GM21381 (cell line): ENCODE measurements around the gene HIVEP3.
A peak's percentile ranks its signal among the peaks of the same experiment; 100 is the strongest.
"Not testable (repeated sequence)": the region's sequence is repeated elsewhere in the genome, so short reads cannot be mapped to it uniquely, and the experiment has no call there.

Source experiments
- ATAC-seq: cut with Tn5 transposase; IDR thresholded peaks from one replicate; pipeline ENCODE4 v1.9.1; 2021; ENCODE audit warnings: mild to moderate bottlenecking, moderate library complexity; ENCODE audit not compliant: unreplicated experiment

The HIVEP3 gene

DNA sequence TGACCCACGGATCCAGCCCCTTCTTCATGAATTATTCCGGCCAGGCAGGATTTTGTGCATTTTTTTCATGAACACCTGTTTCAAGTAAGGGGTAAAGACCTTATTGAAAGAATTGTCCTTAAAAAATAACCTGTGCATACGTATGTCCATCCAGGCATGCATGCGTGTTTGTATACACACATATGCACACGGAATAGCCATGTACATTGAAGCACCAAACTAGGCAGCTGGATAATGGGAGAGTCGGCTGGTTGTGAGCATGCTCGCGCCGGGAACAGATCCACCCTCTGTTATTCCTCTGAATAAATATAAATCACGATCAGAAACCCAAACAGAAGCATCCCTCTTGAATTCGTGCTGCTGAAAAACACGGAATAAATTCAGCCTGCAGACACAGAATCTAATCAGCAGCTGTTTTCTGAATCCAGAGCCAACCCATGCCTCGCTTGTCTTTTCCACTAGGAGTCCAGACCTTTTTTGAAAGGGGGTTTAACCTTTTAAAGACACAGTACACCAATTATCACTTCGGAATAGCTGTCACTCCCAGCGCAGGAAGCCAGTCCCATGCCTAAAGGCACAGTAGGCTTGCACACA is at the start of gene HIVEP3:
HIVEP3 (minus strand) TSS at position 473 of the 594 bp plus-strand sequence.
- no peak for ATAC-seq

DNA sequence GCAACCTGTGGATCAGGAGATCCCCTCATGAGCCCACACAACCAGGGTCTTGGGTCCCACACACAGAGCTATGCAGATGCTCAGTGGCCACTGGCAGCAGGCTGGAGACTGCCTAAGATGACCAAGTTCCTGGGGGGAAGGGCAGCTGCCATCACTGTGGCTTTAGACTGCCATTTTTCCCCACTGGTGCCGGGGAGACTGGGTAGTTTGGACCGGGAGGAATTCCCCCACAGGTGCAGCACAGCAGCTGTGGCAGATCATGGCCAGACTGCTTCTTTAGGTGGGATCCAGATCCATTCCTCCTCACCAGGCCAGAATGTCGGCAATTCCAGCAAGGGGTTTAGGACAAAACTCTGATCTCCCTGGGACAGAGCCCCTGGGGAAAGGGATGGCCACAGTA is 45.7 kb upstream of the HIVEP3 start:
- no peak for ATAC-seq

DNA sequence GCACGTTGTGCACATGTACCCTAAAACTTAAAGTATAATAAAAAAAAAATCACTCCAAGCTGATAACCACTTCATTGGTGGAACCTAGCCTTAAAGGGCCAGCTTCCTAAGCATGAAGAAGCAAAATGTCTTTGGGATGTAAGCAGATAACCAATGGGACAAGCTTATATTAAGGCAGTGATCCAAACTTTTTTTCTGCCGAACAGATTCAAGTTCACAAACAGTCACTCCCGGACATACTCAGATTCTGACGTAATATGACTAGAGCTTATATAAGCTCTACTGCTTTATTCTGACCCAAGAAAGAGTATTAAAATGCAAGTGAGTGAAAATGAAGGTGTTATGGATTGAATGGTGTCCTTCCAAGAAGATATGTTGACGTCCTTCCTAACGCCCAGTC is 44.9 kb upstream of the HIVEP3 start:
- ATAC-seq = no peak

DNA sequence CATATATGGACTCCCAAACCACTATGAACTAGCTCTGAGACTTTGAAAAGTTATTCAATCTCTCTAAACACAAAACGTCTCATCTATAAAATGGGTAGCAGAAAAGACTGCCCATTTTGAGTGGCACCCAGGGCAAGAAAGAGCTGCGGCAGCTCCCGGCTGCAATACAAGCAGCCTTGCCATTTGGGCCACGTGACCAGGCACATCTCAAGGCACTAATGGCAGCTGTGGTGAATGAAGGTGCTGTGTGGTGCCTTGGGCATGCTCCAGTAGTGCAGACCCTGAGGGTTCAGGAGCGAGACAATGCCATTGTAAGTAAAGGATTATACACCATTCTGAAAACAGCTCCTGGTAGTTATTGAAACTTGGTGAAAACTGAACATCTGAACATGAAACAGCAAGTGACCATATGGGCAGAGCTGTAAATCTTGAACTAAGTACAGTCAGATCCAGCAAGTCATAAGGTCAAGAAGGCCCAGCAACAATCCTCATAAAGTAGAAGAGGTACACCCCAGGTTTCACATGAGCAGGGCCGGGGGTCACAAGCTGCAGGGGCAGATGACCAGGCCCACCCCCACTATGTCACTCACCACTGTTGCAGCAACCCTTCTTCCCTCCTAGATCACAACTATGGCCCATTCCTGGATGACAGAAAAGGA is 39.4 kb upstream of the HIVEP3 start:
- ATAC-seq = no peak

DNA sequence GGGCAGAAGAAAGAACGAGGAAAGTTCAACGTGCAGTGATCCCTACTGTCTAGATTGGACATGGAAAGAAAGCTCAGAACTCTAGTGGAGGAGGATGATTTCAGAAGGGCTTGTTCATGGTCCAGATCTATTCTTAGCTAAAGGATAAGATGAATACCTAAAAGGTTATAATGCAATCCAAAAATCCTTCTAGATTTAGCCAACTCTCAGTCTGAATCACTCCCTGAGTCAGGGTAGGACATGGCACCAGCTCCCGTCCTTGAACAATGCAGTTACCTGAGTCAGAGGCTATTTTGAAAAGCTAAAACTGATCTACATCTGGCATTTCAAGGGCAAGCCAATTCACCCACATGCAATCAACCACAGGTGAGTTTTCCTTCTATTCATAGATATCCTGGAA is 38.8 kb upstream of the HIVEP3 start:
- no peak for ATAC-seq

DNA sequence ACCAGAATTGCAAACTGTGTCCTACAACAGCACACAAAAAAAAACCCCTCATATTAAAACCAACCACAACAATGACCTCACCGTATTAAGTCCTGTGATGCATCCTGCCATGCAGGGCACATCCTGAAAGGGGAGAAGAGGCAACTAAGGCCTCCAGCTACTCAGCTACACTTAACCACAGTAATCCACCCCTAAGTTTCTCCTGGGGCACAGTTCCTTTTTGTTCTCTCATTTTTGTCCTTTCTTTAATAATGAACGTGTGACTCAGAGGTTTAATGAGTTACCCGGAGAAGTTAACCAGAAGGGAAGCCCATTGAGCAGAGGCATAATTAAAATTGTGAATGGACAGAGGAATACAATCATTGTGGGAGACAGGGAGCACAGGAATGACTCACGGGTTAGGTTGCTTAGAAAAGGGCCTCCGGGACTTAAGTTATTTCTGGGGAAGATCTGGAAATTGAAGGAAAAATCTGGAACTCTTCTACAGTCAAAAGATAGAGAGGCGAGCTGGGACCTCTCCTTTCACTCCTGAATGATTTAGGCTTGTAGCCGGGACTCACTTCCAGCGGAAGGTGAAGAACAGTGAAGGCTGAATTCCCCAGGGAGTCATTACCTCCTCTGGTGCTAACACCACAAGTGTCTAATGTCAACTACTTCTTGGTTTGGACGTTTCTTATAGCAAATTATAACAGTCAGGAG is 36.9 kb upstream of the HIVEP3 start:
- peak; percentile 75 for ATAC-seq

DNA sequence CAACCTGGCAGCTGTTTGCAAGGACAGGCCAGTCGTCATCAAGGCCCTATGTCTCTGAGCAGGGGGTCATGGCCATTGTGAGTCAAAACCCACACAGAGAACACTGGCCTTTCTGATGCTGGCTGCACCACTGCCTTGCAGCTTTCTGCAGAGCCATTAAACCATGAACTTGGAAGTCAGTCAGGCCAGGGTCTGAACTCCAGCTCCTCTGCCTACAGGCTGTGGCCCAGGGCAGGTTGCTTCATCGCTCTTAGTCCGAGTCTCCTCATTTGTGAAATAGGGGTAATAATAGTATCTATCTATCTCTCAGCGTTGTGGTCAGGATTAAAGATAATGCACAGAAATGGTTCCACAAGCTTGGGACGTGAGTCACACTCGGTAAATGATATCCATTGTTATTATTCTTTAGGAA is 35.8 kb upstream of the HIVEP3 start:
- ATAC-seq = no peak

DNA sequence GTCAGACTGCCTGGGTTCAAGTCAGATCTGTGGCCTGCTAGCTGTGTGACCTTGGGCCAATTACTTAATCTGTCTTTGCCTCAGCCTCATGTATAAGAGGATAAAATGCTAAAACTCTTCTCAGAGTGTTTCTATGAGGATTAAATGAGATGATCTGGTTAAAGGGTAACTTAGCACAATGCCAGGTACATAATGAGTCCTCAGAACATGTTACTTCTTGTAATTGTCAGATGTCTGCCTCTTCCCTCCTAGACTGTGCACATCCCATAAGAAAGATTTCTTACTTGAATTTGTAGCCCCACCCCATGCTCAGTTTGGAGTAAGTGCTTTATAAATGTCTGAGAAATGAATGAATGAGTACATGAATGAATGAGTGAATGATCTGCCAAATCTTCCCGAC is 34.6 kb upstream of the HIVEP3 start:
- ATAC-seq = no peak

DNA sequence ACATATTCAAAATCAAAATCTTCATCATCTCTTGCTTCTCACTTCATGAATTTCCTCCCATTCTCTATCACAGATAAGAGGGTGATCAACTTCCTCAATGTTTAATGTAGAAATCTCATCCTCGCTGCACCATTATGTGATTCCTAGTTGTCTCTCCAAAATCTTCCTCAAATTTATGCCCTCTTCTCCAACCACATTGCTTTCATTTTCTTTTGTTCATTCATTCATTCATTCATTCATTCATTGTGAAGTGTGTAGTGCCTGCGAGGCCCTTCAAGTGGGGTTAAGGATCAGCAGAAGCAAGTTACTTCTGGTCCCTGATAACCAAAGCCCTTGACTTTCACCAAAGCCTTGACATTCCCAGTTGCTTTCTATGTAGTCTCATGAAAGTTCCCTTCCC is 33.5 kb upstream of the HIVEP3 start:
- no peak for ATAC-seq

DNA sequence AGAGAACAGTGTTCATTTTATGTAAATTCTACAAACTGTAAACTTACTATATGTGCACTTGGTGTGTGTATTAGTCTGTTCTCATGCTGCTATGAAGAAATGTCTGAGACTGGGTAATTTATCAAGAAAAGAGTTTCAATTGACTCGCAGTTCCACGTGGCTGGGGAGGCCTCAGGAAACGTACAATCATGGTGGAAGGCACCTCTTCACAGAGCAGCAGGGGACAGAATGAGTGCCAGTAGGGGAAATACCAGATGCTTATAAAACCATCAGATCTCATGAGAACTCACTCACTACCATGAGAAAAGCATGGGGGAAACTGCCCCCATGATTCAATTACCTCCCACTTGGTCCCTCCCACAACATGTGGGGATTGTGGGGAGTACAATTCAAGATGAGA is 32.8 kb upstream of the HIVEP3 start:
- not testable (repeated sequence) for ATAC-seq

DNA sequence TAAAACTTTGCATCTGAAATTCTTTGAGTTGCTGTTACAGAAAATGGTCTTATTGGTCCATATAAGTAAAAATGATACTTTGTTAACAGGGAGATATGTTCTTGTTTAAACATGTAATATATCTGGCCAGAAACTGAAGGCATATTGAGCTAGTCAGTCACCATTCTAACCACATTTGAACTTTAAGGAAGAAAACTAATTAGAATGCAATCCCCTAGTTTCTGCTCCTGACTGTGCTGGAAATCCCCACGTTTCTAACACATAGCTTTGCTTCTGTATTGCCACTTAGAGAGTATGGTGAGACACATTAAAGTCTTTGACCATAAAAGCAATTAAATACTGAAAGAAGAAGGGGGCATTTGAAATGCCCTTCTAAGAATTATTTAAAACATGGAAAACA is 32.1 kb upstream of the HIVEP3 start:
- no peak for ATAC-seq

DNA sequence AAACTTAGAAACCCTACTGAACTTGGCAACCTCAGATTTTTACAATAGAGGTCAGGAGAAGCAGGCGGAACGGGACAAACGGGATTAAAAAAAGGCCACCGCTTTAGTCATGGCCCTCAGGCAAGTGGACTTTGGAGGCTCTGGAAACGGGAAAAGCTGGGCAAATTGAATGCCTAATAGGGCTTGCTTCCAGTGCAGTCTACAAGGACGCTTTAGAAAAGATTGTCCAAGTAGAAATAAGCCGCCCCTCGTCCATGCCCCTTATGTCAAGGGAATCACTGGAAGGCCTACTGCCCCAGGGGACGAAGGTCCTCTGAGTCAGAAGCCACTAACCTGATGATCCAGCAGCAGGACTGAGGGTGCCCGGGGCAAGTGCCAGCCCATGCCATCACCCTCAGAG is 27.2 kb upstream of the HIVEP3 start:
- not testable (repeated sequence) for ATAC-seq

DNA sequence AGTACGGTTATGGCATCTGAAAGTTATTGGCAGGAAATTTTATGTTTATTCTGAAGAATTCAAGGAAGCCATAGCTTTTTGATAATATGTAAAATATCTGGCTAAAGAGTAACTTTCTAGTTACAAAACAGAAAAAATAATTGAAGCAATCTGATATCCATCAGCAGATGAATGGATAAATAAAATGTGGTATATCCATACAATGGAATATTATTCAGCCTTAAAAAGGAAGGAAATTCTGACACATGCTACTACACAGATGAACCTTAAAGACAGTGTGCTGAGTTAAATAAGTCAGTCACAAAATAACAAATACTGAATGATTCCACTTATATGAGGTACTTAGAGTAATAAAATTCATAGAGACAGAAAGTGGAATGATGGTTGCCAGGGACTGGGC is 25.0 kb upstream of the HIVEP3 start:
- ATAC-seq = no peak

DNA sequence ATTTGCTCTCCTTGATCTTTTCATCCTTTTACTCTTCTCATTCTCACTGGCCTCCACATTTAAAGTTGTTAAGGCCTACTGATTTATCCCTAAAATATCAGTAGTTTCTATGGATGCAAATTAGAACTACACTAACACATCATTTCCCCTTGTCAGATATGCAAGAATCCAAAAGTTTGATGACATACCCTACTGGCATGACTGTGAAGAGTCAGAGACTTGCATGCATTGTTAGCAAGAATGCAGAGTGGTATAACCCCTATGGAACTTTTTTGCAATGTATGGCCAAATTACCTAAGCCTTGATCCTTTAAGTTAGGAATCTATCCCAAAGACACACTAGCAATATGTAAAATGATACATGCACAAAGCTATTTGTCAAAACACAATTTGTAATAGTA is 23.6 kb upstream of the HIVEP3 start:
- no peak for ATAC-seq

DNA sequence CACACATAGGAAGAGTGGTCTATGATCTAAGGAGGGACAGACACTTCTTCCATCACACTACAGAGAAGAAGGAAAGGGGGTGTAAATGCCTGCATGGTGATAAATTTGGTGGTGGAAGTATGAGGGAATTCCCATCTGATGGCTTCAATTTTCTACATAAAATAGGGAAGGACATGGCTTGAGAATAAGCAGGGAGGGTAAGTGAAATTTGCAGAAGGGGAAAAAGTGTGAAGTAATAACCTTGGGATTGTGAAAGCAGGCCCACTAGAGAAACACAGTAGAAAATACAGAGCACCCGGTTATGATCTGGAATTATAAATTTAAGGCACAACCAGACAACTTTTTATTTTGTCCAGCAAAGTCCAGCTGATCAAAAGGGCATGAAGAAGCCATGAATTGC is 22.7 kb upstream of the HIVEP3 start:
- no peak for ATAC-seq

DNA sequence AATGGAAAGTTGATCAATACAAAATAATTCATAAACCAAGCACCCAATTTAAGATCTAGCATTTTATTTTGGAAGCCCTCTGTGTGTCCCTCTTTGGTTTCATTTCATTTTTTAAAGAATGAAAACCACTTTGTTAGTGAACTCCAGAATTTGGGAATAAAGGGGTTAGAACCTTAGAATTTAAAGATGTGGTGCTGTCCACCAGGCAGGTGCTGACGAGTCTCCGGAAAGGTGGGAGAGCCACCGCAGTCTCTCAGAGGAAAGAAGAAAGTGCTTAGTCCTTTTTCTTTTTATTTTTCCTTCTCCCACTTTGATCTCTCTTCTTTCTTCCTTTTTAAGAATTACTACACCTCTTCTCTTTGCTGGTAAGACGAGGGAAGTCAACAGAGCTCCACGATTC is 20.5 kb upstream of the HIVEP3 start:
- ATAC-seq = no peak

DNA sequence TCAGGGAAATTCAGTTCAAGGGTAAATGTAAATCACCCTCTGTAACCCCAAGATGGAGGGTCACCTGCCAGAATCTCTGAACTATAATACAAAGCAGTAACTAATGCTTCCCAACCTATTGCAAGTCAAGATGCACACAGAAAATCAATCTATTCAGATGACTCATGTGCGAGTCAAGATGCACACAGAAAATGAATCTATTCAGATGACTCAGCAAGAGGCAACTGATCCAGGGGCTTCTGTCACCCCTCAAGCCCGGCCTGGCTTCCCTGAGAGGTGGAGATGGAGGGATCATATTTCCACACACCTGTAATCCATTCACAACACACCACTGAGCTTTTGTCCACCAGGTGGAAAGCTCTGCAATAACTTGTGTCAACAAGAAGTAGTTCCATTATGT is 17.4 kb upstream of the HIVEP3 start:
- no peak for ATAC-seq

DNA sequence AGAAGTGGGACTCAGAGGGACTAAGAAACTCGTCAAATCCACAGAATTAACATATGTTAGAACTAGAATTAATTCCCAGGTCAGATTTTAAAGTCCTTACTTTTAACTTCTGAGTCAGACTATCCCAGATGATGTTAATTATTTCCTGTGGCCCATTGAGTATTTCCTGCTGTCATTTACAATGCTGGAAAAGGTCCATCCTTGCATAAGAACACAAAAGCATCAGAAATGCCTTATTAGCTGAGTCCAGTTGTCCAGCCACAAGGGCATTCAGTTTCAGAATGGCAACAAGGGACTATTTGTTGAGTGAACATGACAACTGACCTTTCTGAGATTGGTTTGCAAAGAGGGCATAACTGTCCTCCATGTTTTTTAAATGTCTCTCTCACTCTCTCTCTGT is 16.5 kb upstream of the HIVEP3 start:
- no peak for ATAC-seq

DNA sequence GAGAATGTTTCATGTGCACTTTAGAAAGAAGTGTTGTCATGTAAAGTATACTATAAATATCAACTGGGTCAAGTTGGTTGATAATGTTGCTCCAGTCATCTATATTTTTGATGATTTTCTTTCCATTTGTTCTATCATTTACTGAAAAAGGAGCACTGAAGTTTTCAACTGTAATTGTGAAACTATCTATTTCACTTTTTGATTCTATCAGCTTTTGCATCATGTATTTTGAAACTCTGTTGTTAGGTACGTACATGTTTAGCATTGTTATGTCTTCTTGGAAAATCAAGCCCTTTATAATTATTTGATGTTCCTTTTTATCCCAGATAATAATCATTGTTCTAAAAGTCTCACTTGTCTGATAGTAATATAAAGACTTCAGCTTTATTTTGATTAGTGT is 14.4 kb upstream of the HIVEP3 start:
- ATAC-seq = no peak

DNA sequence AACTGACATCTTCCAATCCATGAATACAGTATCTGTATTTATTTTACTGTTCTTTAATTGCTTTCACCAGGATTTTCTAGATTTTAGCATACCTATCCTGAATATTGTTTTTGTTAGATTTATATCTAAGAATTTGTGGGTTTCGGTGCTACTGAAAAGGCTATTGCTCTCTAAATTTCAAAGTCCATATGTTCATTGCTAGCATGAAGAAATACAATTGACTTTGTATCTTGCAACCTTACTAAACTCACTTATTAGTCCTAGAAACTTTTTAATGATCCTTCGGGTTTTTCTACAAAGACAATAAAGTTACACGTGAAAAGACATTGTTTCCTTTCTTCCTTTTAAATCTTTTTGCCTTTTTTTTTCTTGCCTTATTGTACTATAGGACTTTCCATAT is 12.9 kb upstream of the HIVEP3 start:
- no peak for ATAC-seq

DNA sequence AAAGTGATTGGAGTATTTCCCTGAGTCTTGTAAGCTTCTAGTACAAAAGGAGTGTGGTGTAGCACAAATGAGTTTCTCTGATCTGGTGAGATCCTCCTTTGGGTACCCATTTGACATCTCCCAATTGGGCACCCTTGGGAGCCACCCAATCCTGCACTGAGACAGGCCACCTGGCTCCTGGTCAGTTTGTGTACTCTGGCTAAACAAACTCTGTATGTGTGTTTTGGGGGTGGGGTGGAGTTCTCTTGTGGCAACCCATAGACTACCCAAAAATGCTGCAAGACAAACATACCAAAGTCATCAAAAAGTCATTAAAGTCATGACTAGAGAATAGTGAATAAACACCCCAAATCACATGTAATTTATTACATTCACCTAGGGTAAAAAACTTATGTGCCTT is 8.4 kb upstream of the HIVEP3 start:
- no peak for ATAC-seq

DNA sequence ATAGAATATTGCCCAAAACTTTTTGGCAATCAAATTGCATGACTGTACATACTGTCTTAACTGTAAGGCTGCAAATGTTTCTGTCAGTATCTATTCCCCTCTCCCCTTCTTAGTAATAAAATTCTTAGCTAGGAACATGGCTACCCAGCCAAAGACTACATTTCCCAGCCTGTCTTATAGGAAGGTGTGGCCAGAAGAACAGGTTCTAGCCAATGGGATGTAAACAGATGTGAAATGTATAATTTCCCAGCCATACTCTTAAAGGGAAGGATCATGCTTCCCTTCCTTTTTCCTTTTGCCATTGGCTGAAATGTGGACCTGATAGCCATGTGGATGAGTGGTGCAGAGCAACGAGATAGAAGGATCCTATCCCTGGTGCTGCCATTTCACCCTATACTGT is 7.0 kb upstream of the HIVEP3 start:
- no peak for ATAC-seq

DNA sequence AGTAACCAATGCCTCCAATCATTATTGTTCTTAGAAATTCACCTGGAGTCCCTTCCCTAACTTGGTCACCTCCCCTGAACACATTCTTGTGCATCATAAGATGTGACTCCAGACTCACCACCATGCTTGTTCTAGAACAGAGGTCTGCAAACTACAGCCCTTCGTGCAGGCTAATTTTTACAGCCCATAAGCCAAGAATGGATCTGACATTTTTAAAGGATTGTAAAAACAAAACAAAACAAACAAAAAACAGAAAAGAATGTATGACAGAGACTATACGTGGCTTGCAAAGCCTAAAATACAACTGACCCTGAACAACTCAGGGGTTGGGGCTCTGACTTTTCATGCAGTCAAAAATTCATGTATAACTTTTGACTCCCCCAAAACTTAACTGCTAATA is 6.2 kb upstream of the HIVEP3 start:
- ATAC-seq = no peak
